Dermis blood vessel endothelial cell (primary cell): ENCODE measurements around the gene ASAH2. TPM values are rescaled to one million over a fixed set of nuclear protein-coding genes. Genes with fewer than 3 reads are reported as not detected.
"Not testable (repeated sequence)": the region's sequence is repeated elsewhere in the genome, so short reads cannot be mapped to it uniquely, and the experiment has no call there.

Experiments used
- DNase-seq: peaks from one replicate; pipeline ENCODE4 v3.0.0; 2010
- total RNA-seq: library from RNA; depleted of rRNA; stranded (reverse); fragments of >200 nt; gene quantifications from 2 replicates; pipeline ENCODE4 v1.2.3, GENCODE V29; 2014

Gene ASAH2
- under 0.01 and 0.14 TPM in 2 replicates for total RNA-seq

- no peak for DNase-seq
Observed at GRCh38 chr10:50251394-50251793, at the start of gene ASAH2. ASAH2 (minus strand) TSS chr10:50251516; CDS start chr10:50248610, 2,906 bp downstream.

- no peak for DNase-seq
Observed at GRCh38 chr10:50299948-50300669, 48.8 kb upstream of the ASAH2 start.

- no peak for DNase-seq
Observed at GRCh38 chr10:50295367-50295766, 44.1 kb upstream of the ASAH2 start.

- DNase-seq: no peak
Observed at GRCh38 chr10:50294582-50294981, 43.3 kb upstream of the ASAH2 start.

GRCh38 chr10:50293513-50294313, 42.4 kb upstream of the ASAH2 start:
- no peak for DNase-seq

GRCh38 chr10:50291261-50291850, 40.0 kb upstream of the ASAH2 start:
- DNase-seq: peak; percentile 45

GRCh38 chr10:50289196-50289595, 37.9 kb upstream of the ASAH2 start:
- no peak for DNase-seq

GRCh38 chr10:50286996-50287803, 35.9 kb upstream of the ASAH2 start:
- no peak for DNase-seq

- DNase-seq: no peak
Observed at GRCh38 chr10:50286517-50286916, 35.2 kb upstream of the ASAH2 start.

- no peak for DNase-seq
Observed at GRCh38 chr10:50281967-50282522, 30.7 kb upstream of the ASAH2 start.

GRCh38 chr10:50281210-50281966, 30.1 kb upstream of the ASAH2 start:
- no peak for DNase-seq

GRCh38 chr10:50280049-50280841, 28.9 kb upstream of the ASAH2 start:
- no peak for DNase-seq

GRCh38 chr10:50279489-50279888, 28.2 kb upstream of the ASAH2 start:
- no peak for DNase-seq

- DNase-seq: peak; percentile 54
Observed at GRCh38 chr10:50275650-50276235, 24.4 kb upstream of the ASAH2 start.

GRCh38 chr10:50272531-50272930, 21.2 kb upstream of the ASAH2 start:
- DNase-seq: no peak

GRCh38 chr10:50271564-50272250, 20.4 kb upstream of the ASAH2 start:
- no peak for DNase-seq

GRCh38 chr10:50267877-50268276, 16.6 kb upstream of the ASAH2 start:
- DNase-seq: not testable (repeated sequence)

- not testable (repeated sequence) for DNase-seq
Observed at GRCh38 chr10:50262625-50263024, 11.3 kb upstream of the ASAH2 start.

GRCh38 chr10:50260791-50261281, 9.5 kb upstream of the ASAH2 start:
- no peak for DNase-seq
